Neural cell (in vitro differentiated cells): ENCODE measurements around the gene ANXA10.

Source experiments
- CTCF ChIP-seq: fragments of 450-650 bp; IDR thresholded peaks from 2 replicates; pipeline ENCODE4 v1.5.1; 2014; ENCODE audit warnings: antibody characterized with exemption, mild to moderate bottlenecking, moderate library complexity; ENCODE audit not compliant: poor library complexity, severe bottlenecking
- POLR2AphosphoS5 ChIP-seq: IDR thresholded peaks from 2 replicates; pipeline ENCODE4 v1.6.1; 2012
- RAD21 ChIP-seq: fragments of 450-650 bp; conservative IDR thresholded peaks from 2 replicates; pipeline ENCODE4 v1.6.1; 2014; ENCODE audit warnings: antibody characterized with exemption, mild to moderate bottlenecking, moderate library complexity
- REST ChIP-seq: IDR thresholded peaks from 2 replicates; pipeline ENCODE4 v1.6.1; 2012; ENCODE audit warnings: borderline replicate concordance

DNA sequence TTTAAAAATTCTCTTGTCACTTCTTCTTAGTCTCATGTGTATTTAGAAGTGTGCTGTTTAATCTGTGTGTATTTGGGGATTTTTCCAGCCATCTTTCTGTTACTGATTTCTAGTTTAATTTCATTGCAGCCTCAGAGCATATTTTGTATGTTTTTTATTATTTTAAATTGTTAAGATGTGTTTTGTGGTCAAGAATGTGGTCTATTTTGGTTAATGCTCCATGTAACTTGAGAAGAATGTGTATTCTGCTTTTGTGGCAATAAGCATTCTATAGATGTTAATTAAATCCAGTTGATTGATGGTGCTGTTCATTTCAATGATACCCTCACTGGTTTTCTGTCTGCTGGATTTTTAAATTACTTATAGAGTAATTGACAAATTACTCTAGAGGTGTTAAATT, 38.9 kb downstream of the ANXA10 start:
- TF ChIP-seq CTCF (no peak), REST (no peak), RAD21 (no peak), POLR2AphosphoS5 (no peak)
